K562 (cell line): ENCODE data around the gene LIMS1. TPM values are rescaled to one million over a fixed set of nuclear protein-coding genes. Genes with fewer than 3 reads are reported as not detected.

ENCODE experiments used
- ARID2 ChIP-seq: fragments of 450-650 bp; IDR thresholded peaks from 2 replicates; pipeline ENCODE4 v1.6.1; 2017; ENCODE audit warnings: antibody characterized with exemption, mild to moderate bottlenecking
- FOXK1 ChIP-seq: sonication (generic); formaldehyde crosslinking; IDR thresholded peaks from 2 replicates; pipeline ENCODE4 v1.8.0; 2022; ENCODE audit warnings: missing genetic modification reagents, mild to moderate bottlenecking, borderline replicate concordance
- KDM1A ChIP-seq, 2 experiments: fragments of 450-650 bp; IDR thresholded peaks; 2 replicates each; pipeline ENCODE4 v1.6.1; 2016; ENCODE audit warnings: mild to moderate bottlenecking in 2 of 2
- MED1 ChIP-seq: sonication (generic); formaldehyde crosslinking; IDR thresholded peaks from 2 replicates; pipeline ENCODE4 v1.8.1; 2023; ENCODE audit warnings: missing genetic modification reagents, borderline replicate concordance
- MTA2 ChIP-seq: fragments of 450-650 bp; IDR thresholded peaks from 2 replicates; pipeline ENCODE4 v1.6.1; 2016; ENCODE audit warnings: low read depth
- NCOA4 ChIP-seq: fragments of 450-650 bp; IDR thresholded peaks from 2 replicates; pipeline ENCODE4 v1.6.1; 2018; ENCODE audit warnings: mild to moderate bottlenecking; ENCODE audit not compliant: partially characterized antibody
- NFRKB ChIP-seq: fragments of 450-650 bp; IDR thresholded peaks from 2 replicates; pipeline ENCODE4 v1.6.1; 2016; ENCODE audit warnings: low read depth
- NR4A1 ChIP-seq, 2 experiments: fragments of 250-450 bp in 1 of 2; fragments of 450-650 bp in 1 of 2; sonication (Bioruptor Pico) in 1 of 2; IDR thresholded peaks; 2 replicates each; pipeline versions ENCODE4 v1.4.0 to v1.6.1; 2016 to 2020; ENCODE audit warnings: mild to moderate bottlenecking in 2 of 2, missing compliant biosample characterization in 1 of 2, missing genetic modification characterization in 1 of 2, moderate library complexity in 1 of 2
- NRF1 ChIP-seq, 2 experiments: fragments of 450-650 bp; IDR thresholded peaks in 1 of 2; conservative IDR thresholded peaks in 1 of 2; 2 replicates each; pipeline ENCODE4 v1.6.1; 2014; ENCODE audit warnings: mild to moderate bottlenecking in 2 of 2
- PHTF2 ChIP-seq: fragments of 250-450 bp; sonication (Bioruptor Pico); IDR thresholded peaks from 2 replicates; pipeline ENCODE4 v1.5.0; 2021; ENCODE audit warnings: mild to moderate bottlenecking
- SMAD2 ChIP-seq: fragments of 150-350 bp; IDR thresholded peaks from 2 replicates; pipeline ENCODE4 v1.6.1; 2014; ENCODE audit warnings: low read depth, mild to moderate bottlenecking, low read length
- SRSF1 ChIP-seq: fragments of 200-400 bp; formaldehyde crosslinking; IDR thresholded peaks from 2 replicates; pipeline ENCODE4 v1.6.1; 2017; ENCODE audit warnings: mild to moderate bottlenecking, low read depth, low read length, moderate library complexity
- TARDBP ChIP-seq: fragments of 450-650 bp; IDR thresholded peaks from 2 replicates; pipeline ENCODE4 v1.6.1; 2016
- TEAD1 ChIP-seq, 2 experiments: fragments of 450-650 bp in 1 of 2; sonication (generic) in 1 of 2; formaldehyde crosslinking; IDR thresholded peaks; 2 replicates each; pipeline versions ENCODE4 v1.4.0 to v1.8.0; 2020 to 2022; ENCODE audit warnings: mild to moderate bottlenecking in 2 of 2, missing genetic modification reagents in 1 of 2
- TOE1 ChIP-seq, 2 experiments: fragments of 450-650 bp in 1 of 2; sonication (generic) in 1 of 2; formaldehyde crosslinking in 1 of 2; IDR thresholded peaks; 2 replicates each; pipeline versions ENCODE4 v1.7.1 to v1.8.0; 2016 to 2022; ENCODE audit warnings: borderline replicate concordance in 2 of 2, mild to moderate bottlenecking in 2 of 2, antibody characterized with exemption in 1 of 2, inconsistent platforms in 1 of 2, low read depth in 1 of 2, missing genetic modification reagents in 1 of 2, moderate library complexity in 1 of 2
- polyA plus RNA-seq, 8 experiments: library from polyadenylated mRNA; depleted of rRNA in 4 of 8; stranded (reverse) in 5 of 8; unstranded in 3 of 8; fragments of >200 nt; fragmentation: Nextera tagmentation in 2 of 8; fragmentation: Illumina TruSeq in 1 of 8; extraction: Ambion mirVana in 2 of 8; extraction: Trizol in 1 of 8; gene quantifications; 2 replicates each; pipeline versions ENCODE4 v1.2.1 to v1.2.3, GENCODE V29; 2011 to 2014; ENCODE audit warnings: inconsistent platforms in 1 of 8, missing spikeins in 1 of 8
- total RNA-seq, 7 experiments: library from RNA; depleted of rRNA in 6 of 7; stranded (reverse); fragments of >200 nt in 6 of 7; fragmentation: Illumina TruSeq in 2 of 7; extraction: Trizol in 2 of 7; gene quantifications; 2 replicates each; pipeline versions ENCODE4 v1.2.1 to v1.2.3, GENCODE V29; 2011 to 2021; ENCODE audit warnings: low replicate concordance in 1 of 7
- TF ChIP-seq, protein P1 (sequence below), 2 experiments: fragments of 450-650 bp in 1 of 2; sonication (generic) in 1 of 2; formaldehyde crosslinking in 1 of 2; IDR thresholded peaks; 2 replicates each; pipeline versions ENCODE4 v1.7.1 to v1.9.0; 2016 to 2022; ENCODE audit warnings: inconsistent platforms in 1 of 2, mild to moderate bottlenecking in 1 of 2, missing genetic modification reagents in 1 of 2
- TF ChIP-seq, protein P2 (sequence below): fragments of 450-650 bp; formaldehyde crosslinking; IDR thresholded peaks from 2 replicates; pipeline ENCODE4 v1.4.0; 2020; ENCODE audit warnings: mild to moderate bottlenecking, mixed read lengths

Gene LIMS1
- total and polyA plus RNA-seq, 9 of the 15 experiments (the other 6 are each of a cell fraction or from before 2014, with no cell fraction given), result 52.8 to 134 (median 81.0) TPM

- TF ChIP-seq, protein P1, sequence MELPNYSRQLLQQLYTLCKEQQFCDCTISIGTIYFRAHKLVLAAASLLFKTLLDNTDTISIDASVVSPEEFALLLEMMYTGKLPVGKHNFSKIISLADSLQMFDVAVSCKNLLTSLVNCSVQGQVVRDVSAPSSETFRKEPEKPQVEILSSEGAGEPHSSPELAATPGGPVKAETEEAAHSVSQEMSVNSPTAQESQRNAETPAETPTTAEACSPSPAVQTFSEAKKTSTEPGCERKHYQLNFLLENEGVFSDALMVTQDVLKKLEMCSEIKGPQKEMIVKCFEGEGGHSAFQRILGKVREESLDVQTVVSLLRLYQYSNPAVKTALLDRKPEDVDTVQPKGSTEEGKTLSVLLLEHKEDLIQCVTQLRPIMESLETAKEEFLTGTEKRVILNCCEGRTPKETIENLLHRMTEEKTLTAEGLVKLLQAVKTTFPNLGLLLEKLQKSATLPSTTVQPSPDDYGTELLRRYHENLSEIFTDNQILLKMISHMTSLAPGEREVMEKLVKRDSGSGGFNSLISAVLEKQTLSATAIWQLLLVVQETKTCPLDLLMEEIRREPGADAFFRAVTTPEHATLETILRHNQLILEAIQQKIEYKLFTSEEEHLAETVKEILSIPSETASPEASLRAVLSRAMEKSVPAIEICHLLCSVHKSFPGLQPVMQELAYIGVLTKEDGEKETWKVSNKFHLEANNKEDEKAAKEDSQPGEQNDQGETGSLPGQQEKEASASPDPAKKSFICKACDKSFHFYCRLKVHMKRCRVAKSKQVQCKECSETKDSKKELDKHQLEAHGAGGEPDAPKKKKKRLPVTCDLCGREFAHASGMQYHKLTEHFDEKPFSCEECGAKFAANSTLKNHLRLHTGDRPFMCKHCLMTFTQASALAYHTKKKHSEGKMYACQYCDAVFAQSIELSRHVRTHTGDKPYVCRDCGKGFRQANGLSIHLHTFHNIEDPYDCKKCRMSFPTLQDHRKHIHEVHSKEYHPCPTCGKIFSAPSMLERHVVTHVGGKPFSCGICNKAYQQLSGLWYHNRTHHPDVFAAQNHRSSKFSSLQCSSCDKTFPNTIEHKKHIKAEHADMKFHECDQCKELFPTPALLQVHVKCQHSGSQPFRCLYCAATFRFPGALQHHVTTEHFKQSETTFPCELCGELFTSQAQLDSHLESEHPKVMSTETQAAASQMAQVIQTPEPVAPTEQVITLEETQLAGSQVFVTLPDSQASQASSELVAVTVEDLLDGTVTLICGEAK (IDR thresholded peaks at IDR 0.05), result peak; percentile 24; the same call in 1 of the 2 replicates
- TF ChIP-seq, protein P1 (CRISPR knock-in tag; IDR thresholded peaks at IDR 0.05), result no peak
- TF ChIP-seq KDM1A (IDR thresholded peaks at IDR 0.05), result no peak
- peak; percentile 30 to 36; a peak in 3 of 4 replicates for TF ChIP-seq NRF1 (conservative IDR thresholded peaks at IDR 0.05 in 1 of 2, IDR thresholded peaks at IDR 0.05 in 1 of 2)
- TF ChIP-seq NCOA4, result no peak
- no peak for TF ChIP-seq TARDBP
- no peak for TF ChIP-seq SRSF1
- TF ChIP-seq, protein P2, sequence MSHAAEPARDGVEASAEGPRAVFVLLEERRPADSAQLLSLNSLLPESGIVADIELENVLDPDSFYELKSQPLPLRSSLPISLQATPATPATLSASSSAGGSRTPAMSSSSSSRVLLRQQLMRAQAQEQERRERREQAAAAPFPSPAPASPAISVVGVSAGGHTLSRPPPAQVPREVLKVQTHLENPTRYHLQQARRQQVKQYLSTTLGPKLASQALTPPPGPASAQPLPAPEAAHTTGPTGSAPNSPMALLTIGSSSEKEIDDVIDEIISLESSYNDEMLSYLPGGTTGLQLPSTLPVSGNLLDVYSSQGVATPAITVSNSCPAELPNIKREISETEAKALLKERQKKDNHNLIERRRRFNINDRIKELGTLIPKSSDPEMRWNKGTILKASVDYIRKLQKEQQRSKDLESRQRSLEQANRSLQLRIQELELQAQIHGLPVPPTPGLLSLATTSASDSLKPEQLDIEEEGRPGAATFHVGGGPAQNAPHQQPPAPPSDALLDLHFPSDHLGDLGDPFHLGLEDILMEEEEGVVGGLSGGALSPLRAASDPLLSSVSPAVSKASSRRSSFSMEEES (CRISPR knock-in tag), result peak; percentile 91
- TF ChIP-seq MTA2, result 0 out of 2 replicates have a peak, but pooled peaks have one; percentile 17
- TF ChIP-seq PHTF2 (CRISPR knock-in tag), result no peak
- TF ChIP-seq SMAD2, result no peak
- peak; percentile 63; the same call in 1 of the 2 replicates for TF ChIP-seq NFRKB
- TF ChIP-seq MED1, result no peak
- peak; percentile 88; the same call in 1 of the 2 replicates for TF ChIP-seq TOE1 (IDR thresholded peaks at IDR 0.05; ENCODE audit: borderline replicate concordance)
- no peak for TF ChIP-seq TOE1 (CRISPR knock-in tag; IDR thresholded peaks at IDR 0.05; ENCODE audit: borderline replicate concordance, low read depth)
- TF ChIP-seq ARID2, result no peak
- TF ChIP-seq TEAD1 (CRISPR knock-in tag; IDR thresholded peaks at IDR 0.05), result no peak
- TF ChIP-seq FOXK1 (CRISPR knock-in tag), result no peak
- TF ChIP-seq NR4A1 (CRISPR knock-in tag; IDR thresholded peaks at IDR 0.05), result no peak
- no peak for TF ChIP-seq NR4A1 (tag; IDR thresholded peaks at IDR 0.05)
Observed at GRCh38 chr2:108588070-108588668, 53.9 kb downstream of the LIMS1 start (continued).
